A549 (cell line): ENCODE results near the gene USP12.

Experiments
- EHMT2 ChIP-seq: fragments of 200-600 bp; sonication (generic); IDR thresholded peaks from 2 replicates; pipeline ENCODE4 v1.6.1; 2016; ENCODE audit warnings: antibody characterized with exemption, low read depth, mild to moderate bottlenecking, moderate library complexity
- EP300 ChIP-seq, 2 experiments: fragments of >200 bp; sonication (Bioruptor Twin); formaldehyde crosslinking; IDR thresholded peaks; 2 replicates in 1 of 2; 3 replicates in 1 of 2; pipeline ENCODE4 v1.6.1; 2016 to 2017
- POLR2A ChIP-seq: IDR thresholded peaks from 2 replicates; pipeline ENCODE4 v1.6.1; 2012; ENCODE audit warnings: mild to moderate bottlenecking, low read length
- TF ChIP-seq, protein P1 (sequence below): fragments of >200 bp; sonication (Bioruptor Twin); formaldehyde crosslinking; IDR thresholded peaks from 3 replicates; pipeline ENCODE4 v1.5.1; 2016
- TF ChIP-seq, protein P2 (sequence below): fragments of 200-600 bp; sonication (generic); IDR thresholded peaks from 2 replicates; pipeline ENCODE4 v1.6.1; 2016; ENCODE audit warnings: antibody characterized with exemption, mild to moderate bottlenecking, moderate library complexity

DNA sequence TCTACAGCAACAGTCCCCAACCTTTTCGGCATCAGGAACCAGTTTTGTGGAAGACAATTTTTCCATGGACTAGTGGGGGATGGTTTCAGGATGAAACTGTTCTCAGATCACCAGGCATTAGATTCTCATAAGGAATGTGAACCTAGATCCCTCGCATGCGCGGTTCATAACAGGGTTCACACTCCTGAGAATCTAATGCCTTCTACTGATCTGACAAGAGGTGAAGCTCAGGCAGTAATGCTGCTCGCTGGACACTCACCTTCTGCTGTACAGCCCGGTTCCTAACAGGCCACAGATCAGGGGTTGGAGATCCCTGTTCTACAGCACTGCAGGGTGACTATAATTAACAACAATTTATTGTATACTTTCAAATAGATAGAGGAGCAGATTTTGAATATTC is 21.9 kb downstream of the USP12 start:
- TF ChIP-seq, protein P1, sequence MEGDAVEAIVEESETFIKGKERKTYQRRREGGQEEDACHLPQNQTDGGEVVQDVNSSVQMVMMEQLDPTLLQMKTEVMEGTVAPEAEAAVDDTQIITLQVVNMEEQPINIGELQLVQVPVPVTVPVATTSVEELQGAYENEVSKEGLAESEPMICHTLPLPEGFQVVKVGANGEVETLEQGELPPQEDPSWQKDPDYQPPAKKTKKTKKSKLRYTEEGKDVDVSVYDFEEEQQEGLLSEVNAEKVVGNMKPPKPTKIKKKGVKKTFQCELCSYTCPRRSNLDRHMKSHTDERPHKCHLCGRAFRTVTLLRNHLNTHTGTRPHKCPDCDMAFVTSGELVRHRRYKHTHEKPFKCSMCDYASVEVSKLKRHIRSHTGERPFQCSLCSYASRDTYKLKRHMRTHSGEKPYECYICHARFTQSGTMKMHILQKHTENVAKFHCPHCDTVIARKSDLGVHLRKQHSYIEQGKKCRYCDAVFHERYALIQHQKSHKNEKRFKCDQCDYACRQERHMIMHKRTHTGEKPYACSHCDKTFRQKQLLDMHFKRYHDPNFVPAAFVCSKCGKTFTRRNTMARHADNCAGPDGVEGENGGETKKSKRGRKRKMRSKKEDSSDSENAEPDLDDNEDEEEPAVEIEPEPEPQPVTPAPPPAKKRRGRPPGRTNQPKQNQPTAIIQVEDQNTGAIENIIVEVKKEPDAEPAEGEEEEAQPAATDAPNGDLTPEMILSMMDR: no peak
- no peak for TF ChIP-seq POLR2A
- TF ChIP-seq, protein P2, sequence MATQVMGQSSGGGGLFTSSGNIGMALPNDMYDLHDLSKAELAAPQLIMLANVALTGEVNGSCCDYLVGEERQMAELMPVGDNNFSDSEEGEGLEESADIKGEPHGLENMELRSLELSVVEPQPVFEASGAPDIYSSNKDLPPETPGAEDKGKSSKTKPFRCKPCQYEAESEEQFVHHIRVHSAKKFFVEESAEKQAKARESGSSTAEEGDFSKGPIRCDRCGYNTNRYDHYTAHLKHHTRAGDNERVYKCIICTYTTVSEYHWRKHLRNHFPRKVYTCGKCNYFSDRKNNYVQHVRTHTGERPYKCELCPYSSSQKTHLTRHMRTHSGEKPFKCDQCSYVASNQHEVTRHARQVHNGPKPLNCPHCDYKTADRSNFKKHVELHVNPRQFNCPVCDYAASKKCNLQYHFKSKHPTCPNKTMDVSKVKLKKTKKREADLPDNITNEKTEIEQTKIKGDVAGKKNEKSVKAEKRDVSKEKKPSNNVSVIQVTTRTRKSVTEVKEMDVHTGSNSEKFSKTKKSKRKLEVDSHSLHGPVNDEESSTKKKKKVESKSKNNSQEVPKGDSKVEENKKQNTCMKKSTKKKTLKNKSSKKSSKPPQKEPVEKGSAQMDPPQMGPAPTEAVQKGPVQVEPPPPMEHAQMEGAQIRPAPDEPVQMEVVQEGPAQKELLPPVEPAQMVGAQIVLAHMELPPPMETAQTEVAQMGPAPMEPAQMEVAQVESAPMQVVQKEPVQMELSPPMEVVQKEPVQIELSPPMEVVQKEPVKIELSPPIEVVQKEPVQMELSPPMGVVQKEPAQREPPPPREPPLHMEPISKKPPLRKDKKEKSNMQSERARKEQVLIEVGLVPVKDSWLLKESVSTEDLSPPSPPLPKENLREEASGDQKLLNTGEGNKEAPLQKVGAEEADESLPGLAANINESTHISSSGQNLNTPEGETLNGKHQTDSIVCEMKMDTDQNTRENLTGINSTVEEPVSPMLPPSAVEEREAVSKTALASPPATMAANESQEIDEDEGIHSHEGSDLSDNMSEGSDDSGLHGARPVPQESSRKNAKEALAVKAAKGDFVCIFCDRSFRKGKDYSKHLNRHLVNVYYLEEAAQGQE: no peak
- TF ChIP-seq EHMT2: no peak
- no peak for TF ChIP-seq EP300 (IDR thresholded peaks at IDR 0.05)
